GM19372 (cell line): ENCODE measurements around the gene AGRN.
"Not testable (repeated sequence)": the region's sequence is repeated elsewhere in the genome, so short reads cannot be mapped to it uniquely, and the experiment has no call there.

Experiments
- ATAC-seq: cut with Tn5 transposase; IDR thresholded peaks from one replicate; pipeline ENCODE4 v1.9.1; 2021; ENCODE audit warnings: mild to moderate bottlenecking, low read depth, moderate library complexity; ENCODE audit not compliant: unreplicated experiment

The AGRN gene

GRCh38 chr1:981491-981954 is 38.4 kb upstream of the AGRN start:
- no peak for ATAC-seq

- no peak for ATAC-seq
Measured at GRCh38 chr1:981955-982558, 37.9 kb upstream of the AGRN start, which contains the start of gene PERM1. TSS of gene PERM1 (minus strand) at chr1:982093. CDS start at chr1:981029, 1,064 bp downstream.

GRCh38 chr1:982765-983436 is 37.0 kb upstream of the AGRN start:
- no peak for ATAC-seq

GRCh38 chr1:983798-984475 is 36.0 kb upstream of the AGRN start:
- no peak for ATAC-seq

- ATAC-seq, result no peak
Measured at GRCh38 chr1:984476-984814, 35.5 kb upstream of the AGRN start.

- ATAC-seq, result no peak
Measured at GRCh38 chr1:985126-985525, 34.8 kb upstream of the AGRN start.

GRCh38 chr1:988061-988460 is 31.9 kb upstream of the AGRN start:
- not testable (repeated sequence) for ATAC-seq

GRCh38 chr1:991275-991674 is 28.6 kb upstream of the AGRN start:
- ATAC-seq, result not testable (repeated sequence)

- no peak for ATAC-seq
Measured at GRCh38 chr1:991895-992294, 28.0 kb upstream of the AGRN start.

GRCh38 chr1:992362-992761 is 27.6 kb upstream of the AGRN start:
- ATAC-seq, result no peak

- ATAC-seq, result no peak
Measured at GRCh38 chr1:993379-993995, 26.4 kb upstream of the AGRN start.

GRCh38 chr1:994546-994945 is 25.4 kb upstream of the AGRN start:
- ATAC-seq, result not testable (repeated sequence)

GRCh38 chr1:995665-996633 is 24.0 kb upstream of the AGRN start:
- no peak for ATAC-seq

- ATAC-seq, result no peak
Measured at GRCh38 chr1:996851-997712, 22.8 kb upstream of the AGRN start.

- ATAC-seq, result no peak
Measured at GRCh38 chr1:997713-997992, 22.3 kb upstream of the AGRN start.

- no peak for ATAC-seq
Measured at GRCh38 chr1:997993-998744, 21.8 kb upstream of the AGRN start.

GRCh38 chr1:998745-998994 is 21.2 kb upstream of the AGRN start:
- no peak for ATAC-seq

GRCh38 chr1:998995-999724 is 20.8 kb upstream of the AGRN start:
- ATAC-seq, result no peak
